GM21528 (cell line): ENCODE results near the gene HACD2.

ENCODE experiments used
- ATAC-seq: cut with Tn5 transposase; IDR thresholded peaks from one replicate; pipeline ENCODE4 v1.9.1; 2021; ENCODE audit warnings: mild to moderate bottlenecking, moderate library complexity; ENCODE audit not compliant: unreplicated experiment, low FRiP score

HACD2 gene, protein sequence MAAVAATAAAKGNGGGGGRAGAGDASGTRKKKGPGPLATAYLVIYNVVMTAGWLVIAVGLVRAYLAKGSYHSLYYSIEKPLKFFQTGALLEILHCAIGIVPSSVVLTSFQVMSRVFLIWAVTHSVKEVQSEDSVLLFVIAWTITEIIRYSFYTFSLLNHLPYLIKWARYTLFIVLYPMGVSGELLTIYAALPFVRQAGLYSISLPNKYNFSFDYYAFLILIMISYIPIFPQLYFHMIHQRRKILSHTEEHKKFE

DNA sequence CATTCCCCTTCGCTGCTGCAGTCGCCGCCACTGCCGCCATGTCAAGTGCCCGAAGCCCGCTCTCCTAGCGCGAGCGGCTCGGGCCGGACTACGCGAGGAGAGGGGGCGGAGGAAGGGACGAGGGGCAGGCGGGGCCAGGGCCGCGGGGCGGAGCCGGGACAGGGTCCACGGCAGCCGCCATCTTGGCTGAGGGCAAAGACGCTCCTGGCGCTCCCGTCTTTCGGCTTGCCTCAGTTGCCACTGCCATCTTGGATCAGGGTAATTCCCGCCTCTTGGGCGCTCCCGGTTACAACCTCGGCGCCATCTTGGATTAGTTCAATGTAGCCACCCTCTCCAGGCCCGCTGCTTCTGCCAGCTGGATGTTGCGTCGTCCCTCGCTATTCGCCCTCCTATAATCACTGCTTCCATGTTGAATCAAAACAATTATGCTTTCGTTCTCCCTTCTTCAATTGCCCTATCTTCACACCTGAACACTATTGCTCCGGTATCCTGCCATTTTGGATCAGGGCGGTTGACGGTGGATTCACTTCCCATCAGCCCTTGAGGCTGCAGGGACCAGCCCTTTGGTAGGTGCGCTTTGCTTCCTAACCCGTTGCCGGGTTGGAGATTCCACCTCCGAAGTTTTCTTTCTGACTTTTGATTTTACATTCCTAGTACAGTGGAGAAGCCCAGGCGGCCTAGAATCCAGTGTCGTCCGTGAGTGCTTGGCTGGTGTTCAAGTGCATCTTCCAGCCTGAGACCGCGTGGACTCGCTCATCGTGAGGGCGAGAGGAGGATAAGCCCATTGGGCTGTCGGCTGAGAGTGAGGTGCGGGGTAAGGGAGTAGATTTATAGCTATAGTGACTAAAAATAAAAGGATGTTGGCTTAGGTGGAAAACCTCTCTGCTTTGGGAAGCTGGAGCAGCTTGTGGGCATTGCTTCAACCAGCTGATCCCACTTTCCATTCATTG is at the start of gene HACD2:
Gene HACD2 (minus strand): TSS at position 66 of the 950 bp plus-strand sequence. CDS start 26 bp downstream, at position 40.
- peak; percentile 92 for ATAC-seq

DNA sequence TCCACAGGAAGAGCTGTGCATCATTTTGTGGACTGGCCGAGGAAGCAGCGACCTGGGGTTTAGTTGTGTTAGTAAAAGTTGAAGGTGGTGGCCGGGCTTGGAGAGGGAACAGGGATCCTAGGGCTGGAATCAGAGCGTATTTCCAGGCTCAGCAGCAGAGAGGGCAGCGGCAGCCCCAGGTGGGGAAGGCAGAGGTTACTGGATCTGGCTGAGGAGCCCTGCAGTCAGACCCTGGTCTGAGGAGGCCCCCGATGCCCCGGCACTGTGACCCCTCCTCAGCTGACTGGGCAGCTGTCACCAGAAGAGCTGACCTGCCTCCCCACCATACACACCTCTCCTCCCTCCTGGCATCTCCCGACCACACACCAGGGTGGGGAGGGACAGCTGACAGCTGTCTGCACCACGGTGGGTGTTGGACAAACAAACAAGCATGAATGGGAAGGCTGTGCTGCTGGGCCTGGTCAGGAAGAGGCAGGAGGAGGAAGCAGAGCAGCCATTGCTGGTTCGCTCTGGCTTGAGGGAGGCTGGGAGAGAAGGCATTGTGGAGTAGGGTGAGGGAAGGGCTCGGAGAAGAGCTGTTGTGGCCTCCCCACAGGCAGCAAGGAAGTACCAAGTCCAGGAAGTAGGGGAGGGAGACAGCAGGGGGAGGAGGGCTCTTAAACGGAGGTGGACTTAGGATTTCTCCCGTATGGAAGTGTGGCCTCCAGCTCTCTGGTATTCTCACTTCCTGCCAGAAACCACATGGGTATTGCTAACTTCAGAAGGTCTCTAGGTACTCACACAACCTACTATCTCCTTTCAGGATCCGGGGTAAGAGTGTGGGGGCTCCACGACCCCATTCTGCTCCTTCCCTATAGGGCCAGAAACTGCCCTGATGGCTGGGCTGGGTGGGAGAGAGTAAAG is 49.5 kb upstream of the HACD2 start:
- ATAC-seq, result no peak

DNA sequence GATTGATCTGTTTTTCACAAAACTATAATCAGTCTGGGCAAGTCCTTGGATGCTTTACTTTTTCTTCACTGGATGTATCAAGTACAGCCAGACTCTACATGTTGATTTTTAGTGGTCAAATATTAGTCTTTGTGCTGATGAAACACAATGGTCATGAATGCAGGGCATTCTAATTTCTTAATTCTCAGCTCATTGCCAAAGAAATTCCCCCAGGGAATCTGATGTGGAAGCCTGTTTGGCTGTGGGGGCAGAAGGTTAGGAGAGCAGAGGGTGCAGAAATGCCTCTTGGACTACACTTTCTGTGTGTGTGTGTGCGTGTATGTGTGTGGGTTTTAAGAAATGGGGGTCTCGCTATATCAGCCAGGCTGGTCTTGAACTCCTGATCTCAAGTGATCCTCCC is 48.7 kb upstream of the HACD2 start:
- ATAC-seq, result no peak

DNA sequence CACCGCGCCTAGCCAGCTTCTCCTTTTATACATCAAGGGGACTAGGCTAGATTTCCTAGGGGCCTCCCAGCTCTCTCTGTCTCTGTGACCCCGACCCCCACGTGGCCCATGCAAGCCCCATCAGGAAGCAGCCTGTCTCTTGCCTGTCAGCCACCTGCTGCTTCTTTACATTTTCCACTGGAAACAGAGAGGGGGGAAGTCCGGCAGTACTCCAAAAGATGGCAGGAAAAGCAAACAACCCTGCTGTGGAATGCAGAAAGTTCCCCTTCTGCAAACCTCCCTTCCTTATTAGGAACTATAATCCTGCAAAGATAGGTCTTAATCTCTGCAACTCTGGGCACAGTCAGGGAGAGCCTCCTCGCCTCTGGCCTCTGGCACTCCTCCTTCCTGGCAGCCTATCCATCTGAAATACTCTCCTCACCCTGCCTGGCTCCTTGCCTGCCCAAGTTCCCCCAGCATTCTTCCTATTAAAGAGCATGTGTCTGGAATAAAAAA is 47.4 kb upstream of the HACD2 start:
- ATAC-seq, result no peak

DNA sequence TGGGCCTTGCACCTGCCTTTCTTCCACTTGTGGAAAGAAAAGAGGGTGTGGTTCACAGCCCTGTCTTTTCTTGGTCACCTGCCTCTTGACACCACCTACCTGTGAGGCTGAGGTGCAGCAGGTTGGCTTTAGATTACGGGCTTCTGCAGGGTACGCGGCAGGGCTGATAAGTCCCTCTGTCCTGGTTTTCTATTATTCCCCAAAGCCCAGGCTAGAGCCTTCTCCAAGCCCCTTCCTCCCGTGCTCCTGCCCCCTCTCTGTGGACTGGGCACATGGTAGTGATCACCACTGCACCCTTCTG is 44.8 kb upstream of the HACD2 start:
- ATAC-seq, result no peak

DNA sequence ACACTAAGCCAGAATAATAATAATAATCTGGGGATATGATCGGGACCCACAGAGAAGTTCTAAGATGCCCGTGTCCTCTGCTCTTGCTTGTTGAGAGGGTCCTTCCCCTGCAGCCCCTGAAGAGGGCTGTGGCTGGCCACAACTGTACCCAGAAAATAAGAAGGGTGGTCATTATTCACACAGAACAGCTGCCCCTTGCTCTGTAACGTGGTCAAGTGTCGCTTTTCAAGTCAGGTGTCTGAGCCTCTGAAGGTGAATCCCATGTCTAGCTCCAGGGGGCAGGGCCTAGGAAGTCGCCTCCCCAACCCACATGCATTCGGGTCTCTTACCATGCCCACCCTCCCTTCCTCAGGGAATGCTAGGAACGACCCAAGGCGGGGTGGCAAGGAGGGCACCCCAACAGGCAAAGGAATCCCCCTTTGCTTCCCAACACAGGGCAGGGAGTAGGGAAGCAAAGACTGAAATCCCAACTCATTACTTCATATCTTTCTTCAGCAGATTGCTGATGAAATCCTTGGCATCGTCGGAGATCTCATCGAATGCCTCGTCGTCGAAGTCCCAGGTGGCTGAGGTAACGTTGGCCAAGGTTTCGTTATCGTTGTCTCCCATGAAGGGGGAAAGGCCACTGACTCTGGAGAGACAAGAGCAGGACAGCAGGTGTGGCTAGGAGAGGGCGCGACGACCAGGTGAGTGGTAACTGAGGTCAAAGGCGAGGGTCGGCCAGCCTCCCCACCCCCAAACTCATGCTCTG is 44.3 kb upstream of the HACD2 start:
- ATAC-seq, result no peak

DNA sequence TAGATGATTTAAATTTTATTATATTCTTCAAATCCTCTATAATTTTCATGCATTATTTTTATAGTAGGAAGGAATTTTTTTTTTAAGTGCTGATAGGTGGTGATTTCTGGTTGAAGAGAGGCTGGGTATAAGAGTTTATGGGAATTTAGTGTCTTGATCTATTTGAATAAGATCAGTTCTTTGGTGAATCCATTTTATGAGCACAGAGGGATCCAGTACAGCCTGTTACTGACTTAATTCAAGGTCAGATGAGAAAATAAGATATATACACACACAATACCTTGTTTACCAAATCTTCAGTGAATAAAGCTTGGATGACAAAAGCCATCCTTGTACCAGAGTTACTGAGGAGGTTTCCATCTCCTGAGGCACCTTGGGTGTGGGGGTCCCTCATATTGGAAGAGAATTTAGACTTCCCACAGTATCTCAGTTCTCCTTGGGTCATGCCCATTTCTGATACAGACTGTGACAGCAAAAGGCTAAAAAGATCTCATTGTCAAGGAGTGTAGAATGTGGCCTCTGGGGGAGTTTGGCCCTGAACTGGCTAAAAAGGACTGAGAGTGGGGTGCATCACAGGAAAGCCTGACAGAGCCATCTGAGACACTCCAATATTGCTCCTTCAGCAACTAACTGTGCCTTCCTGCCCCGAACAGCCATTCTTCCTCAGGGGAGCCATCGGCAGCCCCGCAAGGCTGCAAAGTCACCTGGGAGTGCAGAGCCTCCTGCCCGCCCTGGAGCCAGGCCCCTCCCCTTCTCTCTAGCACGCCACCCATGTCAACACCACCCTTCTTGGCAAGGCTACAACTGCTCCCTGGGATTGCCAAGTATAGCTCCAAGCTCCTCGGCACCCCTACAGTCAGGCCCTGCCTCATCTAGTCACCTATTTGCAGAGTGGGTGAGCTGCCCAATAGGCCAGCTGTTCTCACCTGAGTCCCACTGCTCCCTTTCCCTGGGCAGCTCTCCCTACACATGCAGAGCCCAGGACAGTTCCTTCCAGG is 43.1 kb upstream of the HACD2 start:
- no peak for ATAC-seq

DNA sequence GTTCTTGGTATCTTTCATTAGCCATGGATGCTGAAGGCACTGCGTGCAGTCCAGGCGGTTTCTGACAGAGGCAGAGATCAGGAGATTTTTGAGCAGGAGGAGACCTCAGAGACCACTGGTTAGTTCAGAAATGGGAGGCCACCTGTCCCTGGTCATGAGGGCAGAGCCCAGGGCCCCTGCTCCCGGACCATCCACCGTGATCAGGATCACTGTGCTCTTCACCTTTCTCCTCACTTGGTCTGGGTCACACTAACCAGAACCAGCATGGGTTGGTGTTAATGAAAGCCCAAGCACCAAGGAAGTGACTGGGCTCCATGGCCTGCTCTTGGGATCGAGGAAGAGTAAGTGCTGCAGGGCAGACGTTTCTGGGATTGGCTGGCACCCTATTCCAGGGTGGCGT is 42.0 kb upstream of the HACD2 start:
- no peak for ATAC-seq

DNA sequence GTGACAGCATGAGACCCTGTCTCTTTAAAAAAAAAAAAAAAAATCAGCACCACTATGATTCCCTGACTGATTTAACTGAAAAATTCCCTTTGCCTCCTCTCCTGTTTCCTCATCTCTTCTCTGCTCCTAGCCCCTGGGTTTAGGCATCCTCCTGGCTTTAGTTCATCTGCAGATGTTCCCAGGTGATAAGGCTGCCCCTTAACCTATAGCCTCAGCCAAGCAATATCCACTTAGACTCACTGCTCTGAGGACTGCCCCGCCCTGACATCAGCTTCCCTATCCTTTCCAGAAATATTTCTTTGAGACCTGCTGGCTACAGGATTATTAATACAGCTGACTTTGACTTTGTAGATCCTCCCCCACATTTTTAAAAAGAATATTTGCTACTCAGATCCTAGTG is 39.4 kb upstream of the HACD2 start:
- ATAC-seq, result no peak

DNA sequence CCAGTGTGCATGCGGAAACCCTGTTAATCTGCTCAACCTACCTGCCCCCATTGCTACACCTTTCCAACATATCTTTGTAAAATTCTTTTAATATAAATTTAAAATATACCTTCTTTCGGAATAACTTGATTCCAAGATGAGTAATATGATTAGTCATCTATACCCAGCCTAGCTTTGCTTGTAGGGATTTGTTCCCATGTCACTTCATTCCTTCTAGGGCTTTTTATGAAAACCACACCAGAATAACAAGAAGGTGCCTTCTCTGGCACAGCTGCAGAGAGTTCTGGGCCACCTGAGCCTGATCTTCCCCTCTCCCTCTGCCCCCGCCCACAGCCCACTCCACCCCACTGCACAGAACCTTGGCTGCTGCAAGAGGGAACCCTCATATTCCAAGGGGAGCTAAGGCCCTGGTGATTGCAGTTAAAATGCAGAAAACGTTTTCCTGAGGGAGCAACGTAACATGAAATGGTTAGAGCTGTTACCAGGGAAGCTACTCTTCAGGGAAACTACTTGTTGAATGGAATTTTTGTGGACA is 38.6 kb upstream of the HACD2 start:
- no peak for ATAC-seq

DNA sequence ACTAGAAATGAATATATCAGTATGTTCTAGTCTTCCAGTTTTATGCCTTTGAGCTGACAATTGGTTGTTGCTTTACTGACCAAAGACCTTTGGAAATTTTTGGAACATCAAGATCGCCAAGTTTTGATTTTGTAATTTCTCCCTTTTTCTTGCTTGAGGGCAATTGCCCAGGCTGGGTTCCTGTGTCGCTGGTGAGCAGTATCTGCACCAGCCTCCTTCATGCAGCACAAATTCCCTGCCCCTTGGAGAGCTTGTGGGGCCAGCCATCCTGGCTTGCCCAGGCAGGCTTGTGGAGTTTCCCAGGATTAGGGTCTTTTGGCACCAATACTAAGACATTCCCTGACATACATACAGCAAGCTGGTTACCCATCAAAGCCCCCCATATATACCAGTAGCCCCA is 37.9 kb upstream of the HACD2 start:
- no peak for ATAC-seq

DNA sequence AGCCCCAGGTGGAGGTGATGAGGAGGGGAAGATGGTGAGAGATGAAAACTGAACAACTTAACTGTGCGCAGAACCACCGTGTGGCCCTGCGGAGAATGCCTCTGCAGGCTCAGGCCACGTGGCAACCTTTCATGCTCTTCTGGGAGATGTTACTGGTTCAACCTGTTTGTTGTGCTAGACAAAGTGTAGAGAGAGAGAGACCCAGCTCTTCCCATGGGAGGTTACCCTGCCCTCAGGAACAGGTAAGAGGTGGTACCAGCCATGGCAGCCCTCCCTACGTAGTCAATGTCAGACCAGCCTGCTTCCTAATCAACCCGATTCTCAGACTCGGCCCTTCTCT is 37.0 kb upstream of the HACD2 start:
- no peak for ATAC-seq

DNA sequence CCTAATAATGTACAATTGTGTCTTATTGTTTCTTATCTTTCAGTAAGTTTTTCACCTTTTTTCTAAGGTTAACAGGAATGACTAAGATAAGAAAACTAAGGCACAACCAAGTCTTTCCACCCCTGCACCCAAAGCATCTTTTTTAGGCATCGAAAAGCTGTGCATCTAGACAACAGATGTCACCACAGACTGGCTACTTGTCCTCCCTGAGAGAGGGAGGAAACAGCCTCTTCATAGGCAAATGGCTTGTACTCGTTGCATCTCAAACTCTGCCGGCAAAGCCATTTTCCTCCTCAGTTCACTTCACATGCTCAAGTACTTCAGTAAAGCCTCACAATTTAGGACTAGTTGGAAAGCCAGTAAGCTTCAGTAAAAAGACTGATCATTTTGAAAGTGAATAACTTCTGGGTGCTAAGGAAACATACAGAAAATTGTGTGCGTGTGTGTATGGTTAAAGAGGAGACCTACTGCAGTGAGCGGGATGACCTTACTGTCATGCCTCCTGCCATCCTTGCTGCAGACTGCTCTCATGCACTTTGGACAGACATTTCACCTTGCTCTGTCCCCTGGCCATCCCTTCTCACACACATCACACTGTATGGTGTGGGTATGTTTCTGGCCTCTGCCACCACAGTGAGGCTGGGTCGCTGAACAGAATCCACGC is 36.5 kb upstream of the HACD2 start:
- ATAC-seq, result no peak

DNA sequence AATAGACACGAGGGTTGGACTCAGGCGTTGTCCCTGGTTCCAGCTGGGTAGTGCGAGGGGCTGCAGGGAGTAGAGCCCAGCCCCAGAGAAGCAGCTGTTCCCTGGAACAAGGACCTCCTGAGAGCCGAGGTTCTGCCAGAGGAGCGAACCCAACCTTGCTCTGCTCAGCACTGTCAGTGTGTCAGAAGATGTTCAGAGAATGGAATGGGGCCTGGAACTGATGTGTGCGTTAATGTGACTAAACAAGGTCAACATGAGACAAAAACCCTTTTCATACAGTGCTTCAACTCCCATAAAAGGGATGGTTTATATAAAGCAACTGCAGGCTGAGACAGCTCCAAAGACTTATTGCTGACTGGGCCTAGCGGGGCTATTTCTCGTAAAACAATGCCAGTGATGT is 35.5 kb upstream of the HACD2 start:
- no peak for ATAC-seq

DNA sequence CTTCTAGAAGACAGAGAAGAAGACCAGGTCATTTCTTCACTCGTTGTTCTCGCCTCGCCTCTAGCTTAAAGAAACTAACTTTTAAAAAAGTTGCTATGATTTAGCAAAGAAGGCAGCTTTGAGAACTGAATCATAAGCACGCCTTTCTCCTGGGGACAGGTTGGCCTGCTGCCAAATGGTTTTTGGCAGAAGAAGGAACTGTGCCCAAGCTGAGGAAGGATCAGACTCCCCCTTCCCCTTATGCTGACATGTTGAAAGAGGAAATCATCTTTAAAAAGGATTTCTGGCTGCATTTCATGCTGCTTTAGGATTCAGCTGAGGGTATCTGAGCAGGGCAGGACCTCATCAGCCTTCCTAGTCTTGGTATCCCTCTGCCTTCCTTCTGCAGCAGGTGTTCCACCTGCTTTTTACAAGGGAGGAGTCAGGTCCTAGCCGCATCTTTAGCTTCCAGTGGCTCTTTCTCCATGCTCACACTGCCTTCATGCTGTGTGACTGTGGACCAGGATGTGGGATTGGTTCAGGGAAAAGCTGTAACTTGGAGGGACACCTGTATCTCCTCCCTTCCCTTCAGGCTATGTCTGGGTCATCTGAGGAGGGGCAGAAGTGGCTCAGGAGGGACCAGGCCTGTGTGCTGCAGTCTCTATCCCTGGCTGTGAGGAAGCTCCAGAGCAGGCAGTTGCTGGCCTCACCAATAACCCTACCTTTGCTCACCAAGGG is 34.1 kb upstream of the HACD2 start:
- ATAC-seq, result no peak

DNA sequence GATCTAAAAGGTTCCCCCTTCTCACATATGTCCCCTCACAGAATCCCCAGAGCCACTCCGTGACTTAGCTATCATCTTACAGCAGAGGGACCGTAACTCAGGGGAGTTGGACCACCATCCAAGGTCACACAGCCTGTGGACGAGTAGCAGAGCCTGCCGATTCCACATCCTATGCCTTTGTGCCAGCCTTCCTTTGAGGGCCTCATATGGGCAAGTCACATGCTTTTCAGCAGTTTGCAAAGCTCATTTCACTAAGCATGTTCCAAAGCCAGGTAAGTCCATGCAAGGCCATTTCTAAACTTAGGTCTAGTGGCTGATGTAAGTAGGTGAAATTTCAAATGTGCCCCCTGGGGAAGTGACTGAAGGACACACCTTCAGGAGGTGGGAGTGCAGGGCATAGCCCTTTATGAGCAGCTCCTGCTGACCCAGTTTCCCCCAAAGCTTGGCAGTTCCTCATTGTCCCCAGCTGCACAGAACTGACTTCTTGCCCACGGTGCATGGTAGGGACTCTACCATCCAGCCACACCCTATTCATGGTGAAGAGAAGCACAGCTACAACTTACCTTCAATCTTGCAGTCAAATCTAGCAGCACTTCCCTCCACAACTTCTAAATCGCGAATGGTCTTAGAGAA is 33.3 kb upstream of the HACD2 start:
- no peak for ATAC-seq

DNA sequence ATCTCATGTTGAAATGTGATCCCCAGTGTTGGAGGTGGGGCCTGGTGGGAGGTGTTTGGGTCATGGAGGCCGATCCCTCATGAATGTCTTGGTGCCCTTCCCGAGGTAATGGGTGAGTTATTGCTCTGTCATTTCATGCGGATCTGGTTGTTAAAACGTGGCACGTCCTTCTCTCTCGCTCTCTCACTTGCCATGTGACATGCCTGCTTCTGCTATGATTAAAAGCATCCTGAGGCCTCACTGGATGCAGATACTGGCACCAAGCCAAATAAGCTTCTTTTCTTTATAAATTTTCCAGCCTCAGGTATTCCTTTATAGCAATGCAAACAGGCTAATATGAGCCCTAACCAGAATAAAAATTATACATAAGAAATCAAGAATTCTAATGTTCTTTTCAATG is 31.7 kb upstream of the HACD2 start:
- no peak for ATAC-seq
